ENCODE measurements around the gene AUTS2. TPM values are rescaled to one million over a fixed set of nuclear protein-coding genes. Genes with fewer than 3 reads are reported as not detected.

Gene AUTS2
- total RNA-seq, 4 donors from 2014 or later, result 14.9 to 27.2 (median 17.5) TPM

GRCh38 chr7:69598487-69599285, 411 bp downstream of the AUTS2 start:
- WGBS, 2 donors, result 0 to 2% methylated on average over 42 to 66 of the region's 70 CpGs
- Histone ChIP-seq H3K9me3 (no peaks in the 10 kb centered on the region), H3K4me3 (replicated peaks in 1 of 3) (peak overlapping the region; percentile 10 to 72 (median 57)), H3K27ac (peak overlapping the region in 2 of 3 donors; percentile 35 to 38), H3K27me3 (no peaks in the 10 kb centered on the region), H3K4me1 (peaks cover 0 to 19% of the 10 kb centered on the region in 2 donors), H3K36me3 (no peaks in the 10 kb centered on the region)
- DNase-seq, result no peak
- TF ChIP-seq POLR2A (IDR thresholded peaks at IDR 0.05) (peak in 1 of 2 donors; percentile 50), CTCF (IDR thresholded peaks at IDR 0.05) (no peak)
- intact Hi-C loops (cut with DNase I), result no loop called here

- 0 to 1% methylated on average over 21 to 38 of the region's 61 CpGs for WGBS, 2 donors
- DNase-seq, result peak; percentile 3 to 7
- Histone ChIP-seq H3K27ac (peak overlapping the region in 1 of 3 donors; percentile 35), H3K4me3 (replicated peaks in 1 of 3) (peak overlapping the region; percentile 14 to 72 (median 57)), H3K36me3 (no peaks in the 10 kb centered on the region), H3K9me3 (no peaks in the 10 kb centered on the region), H3K27me3 (no peaks in the 10 kb centered on the region), H3K4me1 (peaks cover 0 to 19% of the 10 kb centered on the region in 2 donors)
- TF ChIP-seq CTCF (IDR thresholded peaks at IDR 0.05) (no peak), POLR2A (IDR thresholded peaks at IDR 0.05) (no peak)
- intact Hi-C loops (cut with DNase I), result no loop called here
Observed at GRCh38 chr7:69599286-69599954, 1.1 kb downstream of the AUTS2 start.

- intact Hi-C loops (cut with DNase I), result no loop called here
- peaks cover 0 to 19% of the 10 kb centered on the region in 2 donors for H3K4me1 ChIP-seq
- 2% methylated on average over 15 to 24 of the region's 27 CpGs for WGBS, 2 donors
- peak overlapping the region; percentile 14 to 72 (median 57) for H3K4me3 ChIP-seq (replicated peaks in 1 of 3)
- DNase-seq, result peak; percentile 5 to 7
- no peaks in the 10 kb centered on the region for H3K27me3 ChIP-seq
- no peak overlapping the region for H3K27ac ChIP-seq
- H3K36me3 ChIP-seq, result no peaks in the 10 kb centered on the region
- H3K9me3 ChIP-seq, result no peaks in the 10 kb centered on the region
- TF ChIP-seq POLR2A (IDR thresholded peaks at IDR 0.05), result no peak
- TF ChIP-seq CTCF (IDR thresholded peaks at IDR 0.05), result no peak
Observed at GRCh38 chr7:69599955-69600709, 1.9 kb downstream of the AUTS2 start.

- Histone ChIP-seq H3K27ac (no peak overlapping the region), H3K4me3 (replicated peaks in 1 of 3) (no peak overlapping the region), H3K27me3 (no peaks in the 10 kb centered on the region), H3K36me3 (no peaks in the 10 kb centered on the region), H3K4me1 (peaks cover 0 to 19% of the 10 kb centered on the region in 2 donors), H3K9me3 (no peaks in the 10 kb centered on the region)
- WGBS, 2 donors, result 83 to 86% methylated on average over 5 of the region's 5 CpGs
- intact Hi-C loops (cut with DNase I), result no loop called here
- no peak for DNase-seq
- TF ChIP-seq CTCF (IDR thresholded peaks at IDR 0.05) (no peak), POLR2A (IDR thresholded peaks at IDR 0.05) (no peak)
Observed at GRCh38 chr7:69600710-69601519, 2.6 kb downstream of the AUTS2 start.

All from thyroid gland (tissue), 4 donors.